Body of pancreas (tissue), 4 donors: Measurements from ENCODE around the gene SPSB1.

ENCODE experiments used
- CTCF ChIP-seq, 7 experiments: fragments of 450-650 bp in 4 of 7; fragments of 200-600 bp in 3 of 7; sonication (generic) in 3 of 7; IDR thresholded peaks; one replicate each; pipeline ENCODE4 v1.5.1; 2016 to 2019; ENCODE audit warnings: antibody characterized with exemption in 7 of 7
- POLR2A ChIP-seq, 3 donors: fragments of 450-650 bp; IDR thresholded peaks; one replicate each; pipeline ENCODE4 v1.6.1; 2016; ENCODE audit warnings: antibody characterized with exemption in 3 of 3, mild to moderate bottlenecking in 2 of 3

- TF ChIP-seq CTCF (IDR thresholded peaks at IDR 0.05) (no peak), POLR2A (IDR thresholded peaks at IDR 0.05) (no peak)
Observed at GRCh38 chr1:9373619-9374018, 80.9 kb downstream of the SPSB1 start.
